Upper lobe of right lung (tissue), 1 donor: ENCODE measurements around the gene SIRPA. TPM values are rescaled to one million over a fixed set of nuclear protein-coding genes. Genes with fewer than 3 reads are reported as not detected.

Source experiments
- ATAC-seq: fragments of 200-7000 bp; cut with Tn5 transposase; one replicate; pipeline ENCODE4 v1.9.1; 2020; ENCODE audit warnings: mild to moderate bottlenecking, moderate library complexity
- DNase-seq: peaks from one replicate; pipeline ENCODE4 v3.0.0-alpha.2; 2020
- H3K27ac ChIP-seq: fragments of 200-600 bp; one replicate; pipeline ENCODE4 v1.8.0; 2022
- H3K27me3 ChIP-seq: fragments of 200-600 bp; one replicate; pipeline ENCODE4 v1.8.0; 2022; ENCODE audit warnings: mild to moderate bottlenecking
- H3K36me3 ChIP-seq: fragments of 200-600 bp; one replicate; pipeline ENCODE4 v1.8.0; 2022
- H3K4me1 ChIP-seq: fragments of 200-600 bp; one replicate; pipeline ENCODE4 v1.8.0; 2022
- H3K4me3 ChIP-seq: fragments of 200-600 bp; one replicate; pipeline ENCODE4 v1.8.0; 2022; ENCODE audit warnings: mild to moderate bottlenecking
- H3K9me3 ChIP-seq: fragments of 200-600 bp; one replicate; pipeline ENCODE4 v1.8.0; 2022
- intact Hi-C: fragments of 100-400 bp; cut with DNase I; formaldehyde crosslinking; loops from one replicate; pipeline ENCODE4 v1.11.0; 2022
- total RNA-seq: library from RNA; stranded (reverse); fragmentation: NEBNext Ultra II Directional; extraction: Animal tissue kit (Norgen Biotek cat#: 25700); gene quantifications from one replicate; pipeline ENCODE4 v1.2.1, GENCODE V29; 2021
- TF ChIP-seq, protein P1 (sequence below): fragments of 200-600 bp; IDR thresholded peaks from one replicate; pipeline ENCODE4 v1.8.0; 2022; ENCODE audit warnings: antibody characterized with exemption
- donor health status: DM: no; HTN: yes; CAD: no; lungs with severe emphysema.

SIRPA gene
- total RNA-seq, 1 donor from 2014 or later, result 93.8 TPM

DNA sequence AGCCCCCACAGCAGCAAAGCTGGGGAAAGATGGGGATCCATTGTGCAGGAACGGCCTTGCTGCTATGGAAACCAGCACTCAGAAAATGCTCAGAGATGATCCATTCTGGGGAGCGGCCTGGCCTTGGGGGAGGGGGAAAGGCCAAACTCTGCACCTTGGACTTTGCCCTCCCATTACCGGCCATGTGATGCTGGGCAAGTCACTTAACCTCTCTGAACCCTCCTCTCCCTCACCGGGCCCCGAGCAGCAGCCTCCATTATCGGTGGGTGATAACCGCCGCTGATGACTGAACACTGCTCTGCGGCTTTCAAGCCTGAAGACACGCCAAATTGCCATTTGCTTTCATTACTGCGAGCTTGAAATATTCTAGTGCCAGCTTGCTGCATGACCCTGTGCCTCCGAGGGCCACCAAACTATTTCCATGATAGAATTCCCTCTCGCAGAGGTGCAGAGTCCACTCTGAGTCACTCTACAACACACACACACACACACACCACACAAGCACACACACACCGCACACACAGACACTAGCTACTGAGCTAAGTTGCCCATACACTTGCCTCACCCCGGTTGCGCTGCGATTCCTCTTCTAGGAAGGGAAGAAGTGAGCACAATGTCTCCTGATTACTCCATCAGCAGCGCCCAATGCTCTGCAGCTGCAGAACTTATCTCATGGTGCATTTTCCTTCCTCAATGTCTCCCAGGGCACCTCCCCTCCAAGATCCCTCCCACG, 20.6 kb upstream of the SIRPA start:
- no peaks in the 10 kb centered on the region for H3K9me3 ChIP-seq
- ATAC-seq (peak; percentile 77), DNase-seq (peak; percentile 83)
- no peaks in the 10 kb centered on the region for H3K36me3 ChIP-seq
- no peak overlapping the region for H3K4me3 ChIP-seq
- TF ChIP-seq, protein P1, sequence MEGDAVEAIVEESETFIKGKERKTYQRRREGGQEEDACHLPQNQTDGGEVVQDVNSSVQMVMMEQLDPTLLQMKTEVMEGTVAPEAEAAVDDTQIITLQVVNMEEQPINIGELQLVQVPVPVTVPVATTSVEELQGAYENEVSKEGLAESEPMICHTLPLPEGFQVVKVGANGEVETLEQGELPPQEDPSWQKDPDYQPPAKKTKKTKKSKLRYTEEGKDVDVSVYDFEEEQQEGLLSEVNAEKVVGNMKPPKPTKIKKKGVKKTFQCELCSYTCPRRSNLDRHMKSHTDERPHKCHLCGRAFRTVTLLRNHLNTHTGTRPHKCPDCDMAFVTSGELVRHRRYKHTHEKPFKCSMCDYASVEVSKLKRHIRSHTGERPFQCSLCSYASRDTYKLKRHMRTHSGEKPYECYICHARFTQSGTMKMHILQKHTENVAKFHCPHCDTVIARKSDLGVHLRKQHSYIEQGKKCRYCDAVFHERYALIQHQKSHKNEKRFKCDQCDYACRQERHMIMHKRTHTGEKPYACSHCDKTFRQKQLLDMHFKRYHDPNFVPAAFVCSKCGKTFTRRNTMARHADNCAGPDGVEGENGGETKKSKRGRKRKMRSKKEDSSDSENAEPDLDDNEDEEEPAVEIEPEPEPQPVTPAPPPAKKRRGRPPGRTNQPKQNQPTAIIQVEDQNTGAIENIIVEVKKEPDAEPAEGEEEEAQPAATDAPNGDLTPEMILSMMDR, result no peak
- no peaks in the 10 kb centered on the region for H3K4me1 ChIP-seq
- H3K27me3 ChIP-seq, result peaks cover 14% of the 10 kb centered on the region
- intact Hi-C loops, result no loop called here
- H3K27ac ChIP-seq, result no peak overlapping the region

DNA sequence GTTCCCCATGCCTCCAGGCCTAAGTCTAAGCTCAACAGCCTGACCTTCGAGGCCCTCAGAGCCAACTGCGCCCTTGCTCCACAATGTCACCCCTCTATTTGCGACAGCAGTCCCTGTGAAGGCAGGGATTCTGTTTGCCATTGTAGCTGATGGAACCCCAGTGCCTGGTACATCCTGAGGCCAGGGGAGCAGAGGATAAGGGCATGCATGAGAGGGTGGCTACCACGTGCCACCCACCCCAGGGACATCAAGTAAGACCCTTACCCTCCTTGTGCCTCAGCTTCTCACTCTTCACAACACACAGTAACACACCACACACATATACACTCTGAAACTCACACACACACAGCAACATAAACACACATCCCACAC, 20.0 kb upstream of the SIRPA start:
- H3K36me3 ChIP-seq, result no peaks in the 10 kb centered on the region
- H3K27ac ChIP-seq, result no peak overlapping the region
- H3K9me3 ChIP-seq, result no peaks in the 10 kb centered on the region
- no peak for DNase-seq
- no peaks in the 10 kb centered on the region for H3K4me1 ChIP-seq
- no peak for ATAC-seq
- H3K4me3 ChIP-seq, result no peak overlapping the region
- intact Hi-C loops, result no loop called here
- H3K27me3 ChIP-seq, result peaks cover 16% of the 10 kb centered on the region
- TF ChIP-seq, protein P1, result no peak

DNA sequence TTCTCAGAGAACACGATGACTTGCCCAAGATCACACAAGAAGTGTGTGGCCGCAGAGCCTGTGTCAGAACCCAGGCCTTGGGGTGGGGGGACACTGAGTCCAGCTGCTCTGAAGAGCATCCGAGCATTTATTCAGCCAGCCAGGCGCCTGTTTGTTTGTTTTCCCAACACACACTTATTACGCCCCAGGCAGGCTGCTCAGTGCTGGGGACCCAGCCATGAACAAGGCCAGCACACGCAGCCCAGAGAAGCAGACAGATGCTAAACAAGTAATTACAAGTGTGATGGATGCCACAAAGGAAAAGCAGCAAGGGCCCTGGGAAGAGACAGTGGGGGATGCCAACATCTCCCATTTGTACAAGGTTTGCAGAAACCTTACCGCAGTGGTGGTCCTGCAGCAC, 19.4 kb upstream of the SIRPA start:
- H3K27me3 ChIP-seq, result peaks cover 17% of the 10 kb centered on the region
- DNase-seq, result no peak
- no peaks in the 10 kb centered on the region for H3K4me1 ChIP-seq
- no peak for ATAC-seq
- no peak overlapping the region for H3K27ac ChIP-seq
- TF ChIP-seq, protein P1, result no peak
- H3K9me3 ChIP-seq, result no peaks in the 10 kb centered on the region
- H3K36me3 ChIP-seq, result no peaks in the 10 kb centered on the region
- H3K4me3 ChIP-seq, result no peak overlapping the region
- intact Hi-C loops, result no loop called here

DNA sequence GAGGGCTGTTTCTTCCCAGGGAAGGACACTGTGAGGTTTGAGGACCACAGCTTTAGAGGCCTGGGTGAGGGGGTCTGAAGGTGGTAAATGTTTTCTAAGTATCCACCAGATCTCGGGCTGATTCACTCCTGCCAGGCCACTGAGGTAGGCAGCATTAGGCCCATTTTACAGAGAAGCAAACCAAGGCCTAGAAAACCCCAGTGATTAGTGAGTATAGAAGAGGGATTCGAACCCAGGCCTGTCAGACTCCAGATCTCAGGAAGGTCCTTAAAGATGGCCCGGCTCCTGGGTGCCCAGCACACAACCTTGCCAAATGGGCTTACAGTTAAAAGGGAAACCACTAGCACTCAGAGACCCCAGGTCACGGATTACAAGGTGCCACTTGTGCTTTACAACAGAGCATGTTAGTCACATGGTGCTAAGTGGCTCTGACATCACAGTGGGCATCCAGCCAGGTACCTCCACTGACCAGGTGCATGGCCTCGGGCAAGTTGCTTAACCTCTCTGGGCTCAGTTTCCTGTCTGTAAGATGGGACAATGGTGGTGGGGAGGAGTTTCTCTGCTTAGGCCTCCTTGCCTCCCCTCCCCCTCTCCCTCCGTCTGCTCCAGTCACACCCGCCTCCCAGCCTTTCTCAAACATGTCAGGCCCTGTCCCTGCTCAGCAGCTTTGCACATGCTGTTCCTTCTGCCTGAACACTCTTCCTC, 18.8 kb upstream of the SIRPA start:
- peaks cover 17% of the 10 kb centered on the region for H3K27me3 ChIP-seq
- no peaks in the 10 kb centered on the region for H3K36me3 ChIP-seq
- TF ChIP-seq, protein P1, result no peak
- peaks cover 5% of the 10 kb centered on the region for H3K4me1 ChIP-seq
- H3K9me3 ChIP-seq, result no peaks in the 10 kb centered on the region
- ATAC-seq, result no peak
- intact Hi-C loops, result no loop called here
- no peak overlapping the region for H3K4me3 ChIP-seq
- no peak overlapping the region for H3K27ac ChIP-seq
- no peak for DNase-seq

DNA sequence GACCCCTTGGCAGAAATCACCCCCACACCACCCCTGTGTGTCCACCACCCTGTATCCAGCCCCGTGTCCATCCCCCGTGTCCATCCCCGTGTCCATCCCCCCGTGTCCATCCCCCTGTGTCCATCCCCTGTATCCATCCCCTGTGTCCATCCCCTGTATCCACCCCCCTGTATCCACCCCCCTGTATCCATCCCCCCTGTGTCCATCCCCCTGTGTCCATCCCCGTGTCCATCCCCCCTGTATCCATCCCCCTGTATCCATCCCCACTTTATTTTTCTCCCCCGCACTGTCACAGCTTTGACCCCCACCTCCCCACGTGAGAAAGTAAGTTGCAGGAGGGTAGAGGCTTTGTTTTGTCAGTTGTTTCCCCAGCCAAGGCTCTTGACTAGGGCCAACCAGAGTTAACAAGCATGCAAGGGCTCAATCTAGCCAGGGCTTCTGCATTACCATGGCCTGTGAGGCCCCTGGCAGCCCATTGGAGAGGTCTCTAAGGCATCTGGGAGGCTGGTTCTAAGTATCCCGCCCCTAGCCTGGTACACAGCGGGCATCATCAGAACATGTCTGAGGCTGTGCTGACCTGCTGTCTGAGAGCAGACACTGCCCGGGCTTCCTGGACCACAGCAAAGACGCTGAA, 18.1 kb upstream of the SIRPA start:
- Histone ChIP-seq H3K4me3 (no peak overlapping the region), H3K36me3 (no peaks in the 10 kb centered on the region), H3K27me3 (peaks cover 17% of the 10 kb centered on the region), H3K9me3 (no peaks in the 10 kb centered on the region), H3K27ac (no peak overlapping the region), H3K4me1 (peaks cover 6% of the 10 kb centered on the region)
- ATAC-seq (peak; percentile 31), DNase-seq (no peak)
- intact Hi-C loops, result no loop called here
- TF ChIP-seq, protein P1, result no peak
